Testis (tissue), 2 donors: ENCODE data around the gene SLC2A6.
A peak's percentile ranks its signal among the peaks of the same experiment; 100 is the strongest.

Experiments
- CTCF ChIP-seq, 3 experiments: fragments of 450-650 bp in 2 of 3; fragments of 200-600 bp in 1 of 3; sonication (generic) in 1 of 3; IDR thresholded peaks; one replicate each; pipeline ENCODE4 v1.5.1; 2016 to 2019; ENCODE audit warnings: antibody characterized with exemption in 3 of 3, mild to moderate bottlenecking in 2 of 3, moderate library complexity in 1 of 3
- POLR2A ChIP-seq: fragments of 450-650 bp; IDR thresholded peaks from one replicate; pipeline ENCODE4 v1.6.1; 2017; ENCODE audit warnings: antibody characterized with exemption, mild to moderate bottlenecking, moderate library complexity

GRCh38 chr9:133429641-133430161, 49.2 kb downstream of the SLC2A6 start:
- TF ChIP-seq CTCF (IDR thresholded peaks at IDR 0.05) (peak in 1 of 3 experiments; percentile 26), POLR2A (no peak)
